AG04449 (cell line): ENCODE results near the gene MACC1.

ENCODE experiments used
- CTCF ChIA-PET: fragments of 350-600 bp; formaldehyde crosslinking; extraction: SDS; loops from one replicate; lab custom pipeline; 2021; ENCODE audit warnings: antibody characterized with exemption; lab: Yijun Ruan, JAX
- POLR2A ChIA-PET: fragments of 400-600, 350-600 bp; formaldehyde crosslinking; extraction: SDS; loops from one replicate; lab custom pipeline; 2020; ENCODE audit warnings: antibody characterized with exemption, inconsistent platforms; lab: Yijun Ruan, JAX
- DNase-seq: peaks from one replicate; pipeline ENCODE4 v3.0.0-alpha.2; 2010; ENCODE audit warnings: low read depth, low spot score
- H3K4me3 ChIP-seq: 2 replicates; pipeline ENCODE4 v1.5.1; 2011; ENCODE audit warnings: low read depth, mild to moderate bottlenecking, control low read depth, low read length
- TF ChIP-seq, protein P1 (sequence below): IDR thresholded peaks from one replicate; pipeline ENCODE4 v1.5.1; 2011; ENCODE audit warnings: mild to moderate bottlenecking, moderate library complexity, low read length, control low read depth, inconsistent platforms; ENCODE audit not compliant: insufficient read depth; ENCODE audit errors: missing control alignments

Gene MACC1

DNA sequence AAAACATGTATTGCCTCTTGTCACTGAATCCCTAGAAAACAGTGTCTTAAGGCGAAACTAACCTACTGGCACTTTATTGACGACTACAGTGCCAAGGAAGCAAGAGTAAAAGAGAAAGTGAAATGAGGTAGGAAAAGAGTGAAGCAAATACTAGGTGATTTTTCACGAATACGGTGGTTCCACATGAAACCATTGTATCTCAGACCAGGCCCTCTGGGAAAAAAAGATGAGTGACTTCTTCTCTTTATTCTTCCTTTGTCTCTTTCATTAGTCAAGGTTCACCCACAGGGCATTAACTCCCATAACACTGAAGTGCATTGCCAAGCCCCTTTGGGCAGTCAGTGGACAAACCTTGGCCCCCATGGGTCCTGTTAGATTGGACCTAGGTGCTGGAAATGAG lies 16.2 kb upstream of the MACC1 start:
- POLR2A ChIA-PET: no interaction called here
- no peak for DNase-seq
- no peak overlapping the region for H3K4me3 ChIP-seq
- TF ChIP-seq, protein P1, sequence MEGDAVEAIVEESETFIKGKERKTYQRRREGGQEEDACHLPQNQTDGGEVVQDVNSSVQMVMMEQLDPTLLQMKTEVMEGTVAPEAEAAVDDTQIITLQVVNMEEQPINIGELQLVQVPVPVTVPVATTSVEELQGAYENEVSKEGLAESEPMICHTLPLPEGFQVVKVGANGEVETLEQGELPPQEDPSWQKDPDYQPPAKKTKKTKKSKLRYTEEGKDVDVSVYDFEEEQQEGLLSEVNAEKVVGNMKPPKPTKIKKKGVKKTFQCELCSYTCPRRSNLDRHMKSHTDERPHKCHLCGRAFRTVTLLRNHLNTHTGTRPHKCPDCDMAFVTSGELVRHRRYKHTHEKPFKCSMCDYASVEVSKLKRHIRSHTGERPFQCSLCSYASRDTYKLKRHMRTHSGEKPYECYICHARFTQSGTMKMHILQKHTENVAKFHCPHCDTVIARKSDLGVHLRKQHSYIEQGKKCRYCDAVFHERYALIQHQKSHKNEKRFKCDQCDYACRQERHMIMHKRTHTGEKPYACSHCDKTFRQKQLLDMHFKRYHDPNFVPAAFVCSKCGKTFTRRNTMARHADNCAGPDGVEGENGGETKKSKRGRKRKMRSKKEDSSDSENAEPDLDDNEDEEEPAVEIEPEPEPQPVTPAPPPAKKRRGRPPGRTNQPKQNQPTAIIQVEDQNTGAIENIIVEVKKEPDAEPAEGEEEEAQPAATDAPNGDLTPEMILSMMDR: no peak
- CTCF ChIA-PET: no interaction called here

DNA sequence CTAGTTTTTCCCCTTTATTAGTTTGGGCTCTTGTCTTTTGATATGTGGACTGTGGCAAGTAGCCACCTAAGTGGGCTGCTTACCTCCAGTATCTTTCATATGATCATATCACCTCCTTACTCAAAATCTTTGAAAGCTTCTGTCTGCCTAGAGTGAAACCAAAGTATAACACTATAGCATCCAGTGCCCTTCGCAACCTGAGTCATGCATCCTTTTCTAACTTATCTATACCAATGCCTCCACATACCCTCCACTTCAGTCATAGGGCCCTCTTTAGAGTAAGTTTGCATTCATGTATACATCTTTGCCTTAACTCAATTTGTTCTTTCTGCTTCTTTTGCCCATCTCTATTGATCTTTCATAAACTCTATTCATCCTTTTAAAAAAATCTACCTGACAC lies 15.7 kb upstream of the MACC1 start:
- DNase-seq: no peak
- no peak overlapping the region for H3K4me3 ChIP-seq
- ChIA-PET POLR2A (no interaction called here), CTCF (no interaction called here)
- TF ChIP-seq, protein P1: no peak

DNA sequence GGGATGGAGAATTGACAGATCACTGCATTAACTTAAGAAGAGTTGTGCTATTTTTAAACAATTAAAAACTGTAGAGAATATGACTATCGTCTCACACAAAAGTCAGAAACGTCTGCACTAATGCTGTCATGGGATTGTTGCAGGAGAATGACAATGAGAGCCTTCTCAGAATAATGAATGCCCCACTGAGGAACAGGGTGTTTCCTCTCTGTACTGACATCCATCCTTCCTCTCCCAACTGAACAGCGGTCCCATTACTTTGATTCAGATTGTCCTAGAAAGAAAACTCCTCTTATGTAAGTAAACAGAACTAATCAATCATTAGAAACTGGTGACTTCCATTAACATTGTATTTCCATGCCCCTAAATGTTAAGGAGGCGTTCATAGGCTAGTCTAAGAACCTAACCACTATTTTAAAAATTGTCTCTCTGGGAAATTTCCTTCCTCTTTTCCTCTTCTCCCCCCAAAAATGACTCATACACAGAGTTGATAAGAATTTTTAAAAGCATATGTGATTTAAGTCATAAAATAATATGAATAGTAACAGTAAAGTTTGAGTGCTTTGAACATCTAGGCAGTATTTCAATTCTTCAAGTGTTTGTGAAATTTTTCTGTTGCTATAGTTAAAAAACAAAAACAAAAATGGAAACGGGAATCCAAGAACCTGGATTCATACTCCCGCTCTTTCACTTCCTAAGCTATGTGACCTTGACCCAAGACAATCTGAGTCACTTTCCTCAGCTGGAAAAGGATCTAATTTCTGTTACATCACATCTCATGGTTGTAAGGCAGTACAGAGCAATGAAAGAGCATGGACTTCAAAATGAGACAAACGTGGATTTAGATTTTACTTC lies 12.7 kb upstream of the MACC1 start:
- no peak overlapping the region for H3K4me3 ChIP-seq
- no peak for DNase-seq
- POLR2A ChIA-PET: no interaction called here
- CTCF ChIA-PET: interaction anchor here (1.0 kb wide), 1 partner anchor 11 kb away, joined by 3 read pairs; no protein-coding TSS in a partner anchor
- TF ChIP-seq, protein P1: no peak

DNA sequence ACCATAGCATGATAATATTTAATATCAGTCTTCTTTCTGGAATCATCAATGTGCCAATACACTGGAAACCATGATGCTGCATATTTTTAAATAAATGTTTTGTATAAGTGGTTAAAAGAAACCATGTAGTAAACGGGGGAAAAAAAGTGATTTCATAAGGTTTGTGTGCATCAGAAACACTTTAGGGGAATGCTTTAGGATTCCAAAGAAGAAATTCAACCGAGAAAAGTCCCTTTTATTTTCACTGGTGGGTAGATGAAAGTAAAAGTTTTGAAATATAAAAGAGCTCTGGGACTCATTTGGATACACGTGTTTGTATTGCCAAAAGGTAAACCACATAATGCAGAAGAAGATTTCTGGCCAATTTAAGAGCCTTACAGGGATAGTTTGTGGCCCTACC lies 11.9 kb upstream of the MACC1 start:
- POLR2A ChIA-PET: no interaction called here
- TF ChIP-seq, protein P1: no peak
- no peak for DNase-seq
- CTCF ChIA-PET: no interaction called here
- H3K4me3 ChIP-seq: no peak overlapping the region

DNA sequence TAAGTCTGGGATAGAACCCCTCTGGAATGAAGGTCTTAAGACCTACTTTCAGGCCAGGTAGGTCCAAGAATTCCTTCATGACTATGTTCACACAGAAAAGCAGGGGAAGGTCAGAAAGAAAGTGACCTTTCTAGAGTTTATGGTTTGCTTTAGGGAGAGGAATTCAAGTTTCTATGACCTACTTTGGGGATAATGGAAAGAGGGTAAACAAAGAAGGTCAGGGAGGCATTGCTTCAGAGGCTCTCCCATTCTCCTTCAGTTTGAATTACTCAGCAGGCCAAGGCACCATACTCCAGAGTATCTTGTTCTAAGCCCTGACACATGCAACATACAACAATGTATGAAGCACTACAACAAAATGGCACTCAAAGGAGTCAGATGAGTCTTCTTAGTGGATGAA lies 11.5 kb upstream of the MACC1 start:
- no peak overlapping the region for H3K4me3 ChIP-seq
- ChIA-PET POLR2A (no interaction called here), CTCF (no interaction called here)
- no peak for DNase-seq
- TF ChIP-seq, protein P1: no peak

DNA sequence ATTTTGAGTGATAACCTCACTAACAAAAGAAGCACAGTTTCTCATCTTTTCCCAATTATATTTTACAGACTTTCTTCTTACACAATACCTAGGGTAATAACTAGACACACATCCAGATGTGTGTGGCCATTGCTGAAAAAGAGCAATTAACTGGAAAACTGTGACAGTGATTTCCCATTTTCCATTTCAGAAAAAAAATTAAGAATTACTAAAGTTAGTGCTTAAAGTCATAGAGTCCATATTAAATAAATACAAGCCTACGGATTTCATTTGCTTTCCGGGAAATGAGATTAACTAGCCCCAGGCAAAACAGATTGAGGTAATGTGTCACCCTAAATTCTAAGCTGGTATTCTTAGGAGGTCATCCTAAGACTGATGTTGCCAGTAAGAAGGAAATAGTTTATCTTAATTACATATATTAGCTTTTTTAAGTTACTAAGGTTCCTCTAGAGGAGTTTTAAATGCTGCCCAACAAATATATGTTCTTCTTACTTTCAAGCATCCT lies 10.2 kb upstream of the MACC1 start:
- DNase-seq: no peak
- ChIA-PET POLR2A (no interaction called here), CTCF (interaction anchor here (0.5 kb wide), 1 partner anchor 44 kb away, joined by 4 read pairs; no protein-coding TSS in a partner anchor)
- TF ChIP-seq, protein P1: no peak
- no peak overlapping the region for H3K4me3 ChIP-seq
